ENCODE results near the gene L2HGDH. TPM values are rescaled to one million over a fixed set of nuclear protein-coding genes. Genes with fewer than 3 reads are reported as not detected.

The L2HGDH gene
- 10 to 100 TPM in 3 of 4 donors, 1 to 10 TPM in 1; 8.9 to 18.2 (median 11.6) TPM for total RNA-seq

DNA sequence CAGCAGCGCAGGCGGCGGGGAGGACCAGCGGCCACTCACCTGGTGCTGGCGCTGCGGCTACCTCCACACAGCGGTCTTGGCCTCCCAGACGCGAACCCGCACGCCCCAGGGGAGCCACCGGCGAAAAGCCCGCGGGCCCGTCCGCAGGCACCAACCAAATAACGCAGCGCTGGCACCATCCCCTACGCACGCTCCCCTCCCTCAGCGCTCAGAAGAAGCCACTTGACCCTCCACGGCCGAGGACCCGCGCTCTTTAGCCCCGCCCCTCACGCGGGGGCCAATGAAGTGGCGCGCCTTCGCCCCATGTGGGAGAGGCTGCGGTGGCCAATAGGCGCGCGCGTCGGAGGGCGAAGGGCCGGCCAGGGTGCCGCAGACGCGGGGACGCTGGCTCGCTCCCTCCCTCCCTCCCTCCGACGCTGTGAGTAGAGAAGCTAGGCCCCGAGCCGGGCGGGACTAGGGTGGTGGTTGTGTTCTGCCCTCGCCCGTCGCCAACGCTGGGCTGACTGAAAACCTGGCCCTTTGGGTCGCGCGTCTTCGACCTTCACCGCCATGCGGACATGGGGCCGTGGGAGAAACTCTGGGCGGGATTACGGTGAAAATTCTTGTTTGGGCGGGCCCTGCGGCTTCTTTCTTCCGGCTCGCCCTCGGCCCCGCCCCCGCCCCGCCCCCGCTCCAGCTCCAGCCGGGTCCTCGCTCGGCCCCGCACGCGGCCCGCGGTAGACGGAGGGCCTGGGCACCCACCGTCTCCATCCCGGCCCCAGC is at the start of gene L2HGDH, which contains the start of gene DMAC2L:
TSS of gene L2HGDH (minus strand) at position 258 of the 762 bp plus-strand sequence. CDS start at position 179, 79 bp downstream.
TSS of gene DMAC2L (plus strand) at position 353 of the 762 bp plus-strand sequence. CDS start 9,164 bp downstream, outside the sequence.
- TF ChIP-seq POLR2A (IDR thresholded peaks at IDR 0.05) = peak in 1 of 2 donors; percentile 24
- TF ChIP-seq, protein P1, sequence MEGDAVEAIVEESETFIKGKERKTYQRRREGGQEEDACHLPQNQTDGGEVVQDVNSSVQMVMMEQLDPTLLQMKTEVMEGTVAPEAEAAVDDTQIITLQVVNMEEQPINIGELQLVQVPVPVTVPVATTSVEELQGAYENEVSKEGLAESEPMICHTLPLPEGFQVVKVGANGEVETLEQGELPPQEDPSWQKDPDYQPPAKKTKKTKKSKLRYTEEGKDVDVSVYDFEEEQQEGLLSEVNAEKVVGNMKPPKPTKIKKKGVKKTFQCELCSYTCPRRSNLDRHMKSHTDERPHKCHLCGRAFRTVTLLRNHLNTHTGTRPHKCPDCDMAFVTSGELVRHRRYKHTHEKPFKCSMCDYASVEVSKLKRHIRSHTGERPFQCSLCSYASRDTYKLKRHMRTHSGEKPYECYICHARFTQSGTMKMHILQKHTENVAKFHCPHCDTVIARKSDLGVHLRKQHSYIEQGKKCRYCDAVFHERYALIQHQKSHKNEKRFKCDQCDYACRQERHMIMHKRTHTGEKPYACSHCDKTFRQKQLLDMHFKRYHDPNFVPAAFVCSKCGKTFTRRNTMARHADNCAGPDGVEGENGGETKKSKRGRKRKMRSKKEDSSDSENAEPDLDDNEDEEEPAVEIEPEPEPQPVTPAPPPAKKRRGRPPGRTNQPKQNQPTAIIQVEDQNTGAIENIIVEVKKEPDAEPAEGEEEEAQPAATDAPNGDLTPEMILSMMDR (IDR thresholded peaks at IDR 0.05) = no peak
- WGBS, 2 donors = 0% methylated on average over 49 to 53 of the region's 83 CpGs
- intact Hi-C loops (cut with DNase I; ENCODE audit: low total_unique reads) = no loop called here
- peak; percentile 89 to 98 for DNase-seq (ENCODE audit: low spot score in 2 of 2)
- peak within 1 kb of the TSS; percentile 59 for H3K4me3 ChIP-seq (ENCODE audit: low read depth, poor library complexity, severe bottlenecking)

DNA sequence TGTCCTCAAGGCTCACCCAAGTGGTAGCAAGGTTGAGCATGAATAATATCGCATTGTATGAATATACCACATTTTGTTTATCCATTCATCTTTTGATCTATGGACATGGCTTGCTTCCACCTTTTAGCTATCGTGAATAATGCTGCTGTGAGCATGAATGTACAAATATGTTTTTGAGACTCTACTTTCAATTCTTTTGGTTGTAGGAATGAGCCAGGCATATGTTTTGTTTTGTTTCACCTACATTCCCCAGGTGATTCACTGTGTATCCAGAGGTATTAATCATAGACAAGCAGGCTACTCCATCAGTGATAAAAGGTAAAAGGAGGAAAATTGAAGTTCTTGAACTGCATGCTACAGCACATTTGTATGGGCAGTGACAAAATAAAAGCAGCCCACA is 48.8 kb upstream of the L2HGDH start:
- intact Hi-C loops (cut with DNase I; ENCODE audit: low total_unique reads) = no loop called here
- TF ChIP-seq POLR2A (IDR thresholded peaks at IDR 0.05) = no peak
- TF ChIP-seq, protein P1 (IDR thresholded peaks at IDR 0.05) = no peak
- no peak overlapping the region for H3K4me3 ChIP-seq (ENCODE audit: low read depth, poor library complexity, severe bottlenecking)
- no peak for DNase-seq (ENCODE audit: low spot score in 2 of 2)
- WGBS, 2 donors = 59 to 66% methylated on average over 2 of the region's 2 CpGs

DNA sequence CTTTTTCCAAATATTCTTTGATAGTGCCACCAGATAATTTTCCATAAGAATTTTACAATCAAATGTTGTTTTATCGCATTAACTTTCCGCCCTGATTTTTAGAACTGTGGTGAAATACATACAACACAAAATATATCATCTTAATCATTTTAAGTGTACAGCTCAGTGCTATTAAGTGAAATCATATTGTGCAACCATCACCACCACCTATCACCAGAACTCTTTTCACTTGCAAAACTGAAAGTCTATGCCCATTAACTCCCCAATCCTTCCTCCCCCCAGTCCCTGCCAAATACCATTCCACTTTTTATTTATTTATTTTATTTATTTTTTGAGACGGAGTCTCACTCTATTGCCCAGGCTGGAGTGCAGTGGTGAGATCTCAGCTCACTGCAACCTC is 48.1 kb upstream of the L2HGDH start:
- no peak overlapping the region for H3K4me3 ChIP-seq (ENCODE audit: low read depth, poor library complexity, severe bottlenecking)
- WGBS, 2 donors = 95 to 97% methylated on average over 3 of the region's 3 CpGs
- DNase-seq (ENCODE audit: low spot score in 2 of 2) = no peak
- TF ChIP-seq POLR2A (IDR thresholded peaks at IDR 0.05) = no peak
- TF ChIP-seq, protein P1 (IDR thresholded peaks at IDR 0.05) = no peak
- intact Hi-C loops (cut with DNase I; ENCODE audit: low total_unique reads) = no loop called here

DNA sequence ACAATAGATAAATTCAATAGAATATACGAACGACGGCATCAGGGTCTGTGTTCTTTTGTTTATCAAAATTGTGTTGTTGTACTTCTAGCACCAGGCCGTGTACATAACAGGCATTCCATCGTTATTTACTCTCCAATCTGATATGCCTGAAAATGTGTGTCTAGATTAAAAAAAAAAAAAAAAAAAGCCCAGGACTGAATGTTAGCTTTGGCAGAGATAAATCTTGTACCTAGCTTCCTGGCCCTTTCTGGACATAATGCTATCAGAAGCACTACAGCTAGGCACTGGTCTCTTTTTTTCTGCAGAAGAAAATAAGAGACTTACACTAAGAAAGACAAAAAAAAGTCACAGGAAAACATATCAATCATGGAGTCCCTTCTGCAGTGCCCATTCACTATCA is 47.6 kb upstream of the L2HGDH start:
- intact Hi-C loops (cut with DNase I; ENCODE audit: low total_unique reads) = no loop called here
- DNase-seq (ENCODE audit: low spot score in 2 of 2) = no peak
- no peak overlapping the region for H3K4me3 ChIP-seq (ENCODE audit: low read depth, poor library complexity, severe bottlenecking)
- TF ChIP-seq, protein P1 (IDR thresholded peaks at IDR 0.05) = no peak
- no peak for TF ChIP-seq POLR2A (IDR thresholded peaks at IDR 0.05)
- WGBS, 2 donors = 94 to 95% methylated on average over 5 of the region's 5 CpGs

DNA sequence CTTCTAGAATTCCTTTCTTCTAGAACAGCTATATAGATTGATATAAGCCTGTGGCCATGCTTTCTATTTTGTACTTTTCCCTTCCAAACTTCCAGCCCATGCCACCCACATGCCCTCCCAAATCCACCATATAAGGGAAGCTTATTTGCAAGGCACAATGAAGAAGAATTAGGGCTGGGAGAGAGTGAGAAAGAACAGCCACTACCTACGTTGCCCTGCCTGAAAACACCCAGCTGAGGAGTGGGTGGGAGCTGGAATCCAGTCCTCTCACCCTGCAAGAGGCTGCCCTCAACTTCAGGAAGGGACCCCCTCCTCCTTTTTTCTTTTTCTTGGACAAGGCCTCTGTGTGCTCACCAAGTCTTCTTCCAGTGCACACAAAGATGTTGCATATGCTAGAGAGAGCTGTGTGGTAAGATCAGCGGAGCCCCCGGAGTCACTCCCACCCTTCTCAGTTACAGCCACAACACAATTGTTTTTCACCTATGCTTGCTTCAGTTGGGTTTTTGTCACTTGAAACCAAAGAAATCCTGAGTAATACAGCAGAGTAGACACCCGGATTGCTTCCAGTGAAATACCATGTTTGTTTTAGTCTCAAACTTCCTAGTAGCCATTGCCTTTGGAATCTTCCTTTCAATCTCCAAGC is 45.8 kb upstream of the L2HGDH start:
- intact Hi-C loops (cut with DNase I; ENCODE audit: low total_unique reads) = no loop called here
- no peak for TF ChIP-seq POLR2A (IDR thresholded peaks at IDR 0.05)
- TF ChIP-seq, protein P1 (IDR thresholded peaks at IDR 0.05) = no peak
- no peak for DNase-seq (ENCODE audit: low spot score in 2 of 2)
- 94 to 95% methylated on average over 4 of the region's 4 CpGs for whole genome bisulfite sequencing, 2 donors
- H3K4me3 ChIP-seq (ENCODE audit: low read depth, poor library complexity, severe bottlenecking) = no peak overlapping the region
